ENCODE results near the gene MAML3.
A peak's percentile ranks its signal among the peaks of the same experiment; 100 is the strongest.

The MAML3 gene

GRCh38 chr4:139916041-139916440, 237.9 kb downstream of the MAML3 start:
- no peak for DNase-seq

DNA sequence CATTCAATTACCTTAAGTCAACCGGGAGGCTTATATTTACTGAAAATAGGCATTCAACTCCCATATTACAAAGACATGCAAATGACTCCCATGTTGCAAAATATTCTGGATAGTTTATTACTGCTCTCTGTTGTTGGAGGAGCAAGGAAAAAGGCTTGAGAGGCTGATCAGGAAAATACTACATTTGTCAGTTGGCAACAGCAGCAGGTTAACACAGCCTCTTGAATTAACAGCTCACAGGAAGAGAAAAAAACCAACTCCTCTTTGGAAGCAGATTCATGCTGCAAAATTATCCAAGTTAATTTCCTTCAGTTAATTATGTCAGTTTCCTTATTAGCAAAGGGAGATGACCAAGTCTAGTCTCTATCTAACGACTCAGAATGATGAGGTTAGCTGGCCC, 238.9 kb downstream of the MAML3 start:
- no peak for DNase-seq

- DNase-seq: no peak
These were observed 239.9 kb downstream of the MAML3 start for GRCh38 chr4:139913995-139914598.

- DNase-seq: no peak
These were observed 240.5 kb downstream of the MAML3 start for GRCh38 chr4:139913398-139913990.

GRCh38 chr4:139912445-139912844, 241.5 kb downstream of the MAML3 start:
- no peak for DNase-seq

- no peak for DNase-seq
These were observed 243.9 kb downstream of the MAML3 start for GRCh38 chr4:139910106-139910505.

DNA sequence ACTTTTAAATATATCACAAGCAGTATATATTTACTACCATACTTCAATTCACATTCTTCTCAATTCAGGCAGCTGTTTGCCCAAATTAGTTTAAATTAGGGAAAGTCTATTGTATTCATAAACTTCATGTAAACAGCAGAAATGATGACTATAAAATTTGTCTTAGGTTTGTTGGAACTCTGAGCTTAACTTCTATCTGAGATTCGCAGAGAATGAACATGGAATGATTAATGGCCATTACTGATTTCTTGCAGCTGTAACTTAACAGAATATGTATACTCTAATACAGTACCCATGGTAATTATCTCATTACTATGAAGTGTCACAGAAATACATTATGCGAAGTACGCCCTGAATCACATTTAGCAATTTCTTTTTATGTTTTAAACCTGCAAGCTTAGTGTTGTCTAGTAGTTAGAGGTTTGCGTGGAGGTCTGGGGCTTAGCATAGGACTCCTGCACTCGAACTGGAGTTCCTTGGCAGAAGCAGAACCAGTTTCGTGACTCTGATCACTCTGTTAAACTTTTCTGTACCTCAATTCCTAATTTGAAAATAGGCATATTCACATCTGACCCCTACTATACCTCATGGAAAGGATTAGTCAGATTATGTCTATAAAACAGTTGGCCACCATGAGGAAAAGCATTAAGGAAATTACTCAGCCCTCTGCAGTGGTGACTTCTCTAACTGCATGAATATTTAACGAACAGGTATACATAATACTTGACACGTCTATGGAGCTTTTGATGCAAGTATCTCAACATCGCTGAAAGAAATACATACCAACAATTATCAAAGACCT, 245.1 kb downstream of the MAML3 start:
- DNase-seq: no peak

DNA sequence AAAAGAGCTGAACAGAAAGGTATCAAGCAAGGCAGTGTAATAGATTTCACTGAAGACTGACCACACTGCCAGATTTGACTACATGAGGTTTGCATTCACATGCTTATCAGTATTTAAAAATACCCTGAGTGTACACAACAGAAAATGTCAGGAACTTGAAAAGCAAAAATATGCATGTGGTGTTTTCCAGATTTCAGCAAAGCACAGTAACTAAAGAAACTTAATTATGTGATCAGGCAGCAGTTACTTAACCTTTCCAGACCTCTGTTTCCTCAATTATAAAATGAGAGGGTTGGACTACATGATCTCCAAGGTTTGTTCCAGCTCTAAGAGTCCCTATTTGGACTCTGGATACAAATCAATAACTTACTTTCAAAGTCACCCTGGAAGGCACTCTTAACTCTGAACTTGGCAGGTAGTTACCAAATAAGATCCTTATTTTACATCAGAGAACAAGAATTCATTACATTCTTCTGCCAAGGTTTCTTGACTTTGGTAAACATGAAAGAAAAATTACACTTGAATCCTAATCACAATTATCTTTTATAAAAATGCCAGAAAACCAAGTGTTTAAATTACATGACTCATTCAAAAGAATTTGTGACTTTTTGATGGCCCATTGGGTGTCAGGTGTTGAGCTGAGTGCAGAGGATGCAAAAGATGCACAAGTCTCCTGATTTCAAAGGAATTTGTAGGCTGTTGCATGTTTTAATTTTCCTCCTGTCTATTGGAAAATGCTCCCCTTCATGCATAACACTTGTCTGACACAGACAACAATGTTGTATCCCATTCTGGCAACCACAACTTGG, 246.8 kb downstream of the MAML3 start:
- no peak for DNase-seq

DNA sequence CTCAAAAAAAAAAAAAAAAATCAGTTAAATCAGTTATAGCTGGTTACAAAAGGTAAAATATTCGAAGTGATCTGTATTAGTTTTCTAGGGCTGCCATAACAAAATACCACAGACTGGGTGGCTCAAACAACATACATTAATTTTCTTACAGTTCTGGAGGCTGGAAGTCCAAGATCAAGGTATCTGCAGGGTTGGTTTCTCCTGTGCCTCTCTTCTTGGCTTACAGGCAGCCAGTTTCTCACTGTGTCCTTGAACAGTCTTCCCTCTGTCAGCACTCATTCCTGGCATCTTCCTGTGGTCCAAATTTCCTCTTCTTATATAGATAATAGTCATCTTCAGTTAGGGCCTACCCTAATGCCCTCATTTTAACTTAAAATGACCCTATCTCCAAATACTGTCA, 248.5 kb downstream of the MAML3 start:
- DNase-seq: no peak

GRCh38 chr4:139904406-139904805, 249.6 kb downstream of the MAML3 start:
- DNase-seq: no peak

DNA sequence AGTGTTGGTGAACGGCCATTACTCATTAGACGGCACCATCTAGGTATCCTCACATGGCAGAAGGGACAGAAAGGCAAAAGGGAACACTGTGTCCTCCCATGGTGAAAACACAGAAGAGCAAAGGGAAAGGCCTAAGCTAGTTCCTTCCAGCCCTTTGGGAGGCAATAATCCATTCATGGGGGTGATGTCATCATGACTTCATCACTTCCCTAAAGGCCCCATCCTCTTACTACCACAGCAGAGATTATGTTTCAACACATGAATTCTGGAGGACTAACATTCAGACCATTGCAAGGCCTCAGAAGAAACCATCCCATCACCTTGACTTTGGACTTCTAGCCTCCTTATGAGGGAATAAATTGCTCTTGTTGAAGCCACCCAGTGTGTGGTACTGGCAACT, 250.1 kb downstream of the MAML3 start:
- DNase-seq: peak in 1 of 2 donors; percentile 22

- DNase-seq: no peak
These were observed 251.4 kb downstream of the MAML3 start for GRCh38 chr4:139902321-139903320.

DNA sequence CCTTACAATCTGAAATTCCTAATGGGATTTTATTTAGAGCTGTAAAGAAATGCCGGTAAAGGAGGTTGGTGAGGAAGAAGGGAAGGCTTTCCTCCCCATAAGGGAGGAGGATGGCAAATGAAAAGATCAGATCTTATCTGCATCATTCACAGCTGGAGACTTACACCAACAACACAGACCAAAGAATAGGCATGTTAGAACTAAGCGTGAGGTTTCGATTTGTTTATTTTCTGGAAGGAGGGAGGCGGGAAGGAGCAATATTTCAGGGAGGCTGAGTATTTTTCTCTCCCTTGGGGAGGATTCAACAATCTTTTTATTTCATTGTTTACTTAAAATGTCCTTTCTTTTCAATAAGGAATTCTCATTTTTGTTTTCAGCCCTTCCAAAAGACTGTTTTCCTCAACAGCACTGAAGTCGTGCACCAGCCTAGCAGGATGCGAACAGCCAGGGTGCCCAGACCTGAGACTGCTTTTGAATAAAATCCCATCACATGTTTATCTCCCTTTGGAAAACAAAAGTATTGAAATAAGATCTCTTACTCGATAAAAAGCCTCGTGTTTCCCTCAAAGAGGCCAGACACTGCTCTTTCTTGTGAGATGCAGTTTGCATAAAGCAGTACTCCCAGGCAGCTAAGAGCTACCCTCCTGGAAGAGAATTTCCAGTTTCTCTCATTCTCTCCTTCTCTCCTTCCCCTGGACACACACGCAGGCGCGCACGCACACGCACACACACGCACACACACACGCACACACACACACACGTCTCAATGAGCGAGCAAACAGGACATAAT, 252.3 kb downstream of the MAML3 start:
- DNase-seq: no peak

GRCh38 chr4:139900964-139901376, 253.0 kb downstream of the MAML3 start:
- no peak for DNase-seq

GRCh38 chr4:139899346-139899745, 254.6 kb downstream of the MAML3 start:
- no peak for DNase-seq

DNA sequence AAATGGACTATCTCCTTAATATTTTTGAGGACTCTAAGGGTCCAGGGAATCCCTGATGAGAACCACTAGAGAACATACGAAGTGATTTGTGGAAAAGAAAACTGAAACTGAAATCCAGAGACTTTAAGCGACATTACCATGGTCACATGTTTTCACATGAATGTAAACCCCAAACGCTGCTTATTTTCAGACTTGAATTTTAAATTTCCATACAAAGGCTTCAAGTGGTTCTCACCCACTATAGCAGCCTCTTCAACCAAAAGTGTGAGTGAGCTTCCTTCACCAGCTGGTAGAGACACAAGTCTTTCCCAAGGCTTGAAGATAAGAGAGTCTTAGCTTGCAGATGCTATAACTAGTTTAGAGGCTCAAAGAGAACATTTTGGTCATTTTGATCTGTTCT, 255.7 kb downstream of the MAML3 start:
- peak in 1 of 2 donors; percentile 8 for DNase-seq

DNA sequence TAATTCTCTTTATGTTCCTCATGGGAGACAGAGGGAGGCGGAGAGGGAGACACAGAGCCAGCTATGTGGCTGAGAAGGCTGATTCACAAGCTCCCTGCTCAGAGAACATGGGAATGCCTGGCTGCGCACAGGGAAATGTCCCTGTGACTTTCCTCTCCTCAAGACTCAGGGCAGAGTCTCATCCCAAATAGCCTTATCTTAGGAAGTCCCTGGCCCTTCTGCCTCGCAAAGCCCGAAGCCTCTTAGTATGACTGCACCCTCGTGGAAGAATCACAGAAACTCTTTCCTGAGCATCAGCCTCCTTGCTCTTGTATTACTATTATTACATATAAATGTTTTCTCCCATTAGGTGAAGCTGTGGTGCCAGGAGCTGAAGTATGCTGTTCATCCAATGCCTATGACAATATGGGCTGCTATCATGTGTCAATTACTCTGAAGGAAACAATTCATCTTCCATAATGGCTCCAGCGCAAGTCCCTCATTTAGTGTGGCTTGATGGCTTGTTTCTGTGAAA, 257.8 kb downstream of the MAML3 start:
- no peak for DNase-seq

GRCh38 chr4:139893801-139894200, 260.2 kb downstream of the MAML3 start:
- DNase-seq: no peak

DNA sequence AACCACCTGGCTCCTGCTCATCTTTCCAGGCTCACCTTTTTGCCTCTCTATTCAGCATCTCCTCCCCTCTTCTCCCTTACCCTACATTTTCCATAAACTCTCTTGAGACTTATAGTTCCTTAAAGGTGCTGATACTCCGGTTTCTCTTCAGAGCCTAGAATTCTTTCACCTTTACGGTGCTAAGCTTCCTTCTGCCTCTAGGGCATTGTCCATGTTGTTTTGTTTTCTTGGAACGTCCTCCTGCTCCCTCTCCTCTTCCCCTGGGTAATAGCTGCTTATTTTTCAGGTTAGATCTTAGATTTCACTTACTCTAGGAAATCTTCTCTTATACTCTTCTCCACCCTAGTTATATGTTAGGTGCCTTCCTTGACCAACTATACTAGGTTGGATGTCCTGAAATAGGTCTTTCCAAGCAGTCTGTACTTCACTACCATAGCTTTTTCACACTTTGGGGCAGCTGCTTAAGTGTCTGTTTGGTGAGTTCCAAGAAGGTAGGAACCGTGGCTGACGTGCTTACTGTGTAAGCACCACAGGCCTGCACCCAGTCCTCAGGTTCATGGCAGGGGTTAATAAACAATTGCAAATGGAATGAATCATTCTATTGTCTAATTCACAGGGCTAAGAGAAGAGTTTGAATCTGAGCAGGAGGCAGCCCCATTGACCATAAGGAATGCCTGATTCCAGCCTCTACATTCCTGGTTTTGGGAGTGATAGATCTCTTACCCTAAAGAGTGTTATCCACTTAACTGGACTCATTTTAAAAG, 260.8 kb downstream of the MAML3 start:
- no peak for DNase-seq

- no peak for DNase-seq
These were observed 263.2 kb downstream of the MAML3 start for GRCh38 chr4:139890816-139891215.
